Measurements from ENCODE around the gene OMA1.
"Not testable (repeated sequence)": the region's sequence is repeated elsewhere in the genome, so short reads cannot be mapped to it uniquely, and the experiment has no call there.

OMA1 gene

DNA sequence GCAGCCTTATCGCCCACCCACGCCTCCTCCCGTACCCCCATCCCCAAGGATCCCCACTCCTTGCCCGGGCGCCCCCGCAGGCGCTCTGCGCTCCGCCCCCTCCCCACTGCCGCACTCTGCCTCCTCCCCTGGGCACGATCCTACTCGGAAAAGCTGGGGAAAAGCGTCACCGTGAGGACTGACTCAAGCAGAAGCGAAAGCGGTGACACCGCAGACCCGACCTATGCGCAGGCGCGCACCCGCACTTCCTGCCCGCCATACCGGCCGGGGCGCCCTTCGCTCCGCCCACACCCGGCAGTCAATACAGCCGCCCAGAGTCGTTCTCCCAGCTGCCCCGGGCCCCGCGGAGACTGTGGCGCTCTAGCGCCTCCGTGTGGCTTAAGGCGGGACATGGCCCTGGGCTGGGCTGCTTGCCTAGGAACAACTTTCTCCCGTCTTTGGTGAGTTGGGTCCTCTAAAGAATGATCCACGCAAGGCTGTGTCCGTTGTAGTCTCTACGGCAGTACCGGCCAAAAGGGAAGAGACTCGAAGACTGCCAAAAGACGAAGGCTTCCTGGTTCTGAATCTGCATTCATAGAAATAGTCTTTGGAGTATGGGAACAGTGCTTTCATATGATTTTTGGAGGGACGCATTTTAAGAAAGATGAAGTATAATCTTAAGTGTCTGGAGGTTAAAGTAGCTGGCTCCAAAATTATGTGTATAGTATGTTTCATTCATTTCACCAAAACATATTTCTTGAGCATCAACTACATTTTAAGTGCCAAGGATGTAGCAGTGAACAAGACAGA is at the start of gene OMA1:
TSS of gene OMA1 (minus strand) at position 207 of the 789 bp plus-strand sequence. CDS start 7,432 bp downstream, outside the sequence.
- FAIRE-seq (peak; percentile 69), DNase-seq (ENCODE audit: low spot score) (peak; percentile 99)

DNA sequence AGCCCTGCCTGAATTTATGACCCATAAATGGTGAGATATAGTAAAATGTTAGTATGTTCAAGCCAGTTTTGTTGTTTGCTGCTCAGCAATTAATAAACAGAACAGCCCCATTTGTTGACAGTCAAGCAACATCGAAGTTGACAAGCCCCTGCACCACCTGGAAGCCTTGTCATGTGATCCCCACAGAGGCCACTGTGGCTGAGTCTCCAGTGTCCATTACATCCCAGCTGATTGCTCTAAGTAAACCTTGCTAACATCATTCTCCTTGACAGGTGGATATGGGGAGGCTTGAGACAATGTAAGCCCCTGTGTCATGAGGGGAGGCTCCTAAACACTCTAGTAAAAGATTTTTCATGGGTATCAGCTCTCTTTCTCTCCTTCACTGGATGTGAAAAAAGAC is 48.0 kb upstream of the OMA1 start:
- no peak for DNase-seq (ENCODE audit: low spot score)
- no peak for FAIRE-seq

DNA sequence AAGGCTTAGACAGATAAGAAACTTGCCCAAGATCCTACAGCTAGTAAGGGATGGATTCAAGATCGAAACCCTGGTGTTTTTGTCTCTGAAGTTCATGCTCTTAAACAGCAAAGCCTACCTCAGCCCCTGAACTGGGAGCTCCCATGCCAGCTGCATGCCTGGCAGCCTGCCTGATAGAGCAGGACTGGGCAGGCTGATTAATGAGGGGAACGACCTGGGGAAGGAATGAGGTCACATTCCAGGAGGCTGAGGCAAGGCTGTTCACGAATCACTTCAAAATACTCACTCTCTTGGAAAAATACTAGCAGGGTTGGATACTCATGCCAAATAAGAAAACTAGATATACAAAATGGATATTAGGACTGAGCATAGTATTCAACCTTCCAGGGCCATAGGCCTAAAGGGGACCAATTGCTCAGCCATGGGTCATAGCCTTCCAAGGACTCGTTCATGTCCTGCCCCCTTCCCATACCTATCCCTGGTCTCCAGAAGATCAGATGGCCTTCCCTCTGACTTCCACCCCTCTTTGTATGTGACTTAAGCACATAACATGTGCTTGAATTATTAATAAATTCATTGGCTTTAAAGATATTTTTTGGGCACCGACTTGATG is 46.1 kb upstream of the OMA1 start:
- peak; percentile 72 for FAIRE-seq
- DNase-seq (ENCODE audit: low spot score): peak; percentile 93

DNA sequence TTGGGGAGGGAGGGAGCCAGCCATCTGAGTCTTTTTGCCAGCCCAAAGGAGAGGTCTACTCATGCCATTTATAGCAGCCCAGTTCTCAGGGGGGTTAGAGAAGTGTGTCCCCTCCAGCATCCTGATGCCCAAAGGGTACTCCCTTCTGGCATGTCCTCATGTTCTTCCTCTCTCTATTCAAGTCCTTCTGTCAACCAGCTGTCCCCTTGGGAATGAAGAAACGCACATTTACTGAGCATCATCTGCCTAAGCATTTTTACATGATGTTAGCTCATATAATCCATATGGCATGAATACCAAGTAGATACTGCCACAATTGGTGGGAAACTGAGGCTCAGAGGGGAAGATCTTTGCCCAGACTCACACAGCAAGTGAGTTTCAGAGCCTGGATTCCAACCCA is 45.3 kb upstream of the OMA1 start:
- no peak for DNase-seq (ENCODE audit: low spot score)
- FAIRE-seq: no peak

DNA sequence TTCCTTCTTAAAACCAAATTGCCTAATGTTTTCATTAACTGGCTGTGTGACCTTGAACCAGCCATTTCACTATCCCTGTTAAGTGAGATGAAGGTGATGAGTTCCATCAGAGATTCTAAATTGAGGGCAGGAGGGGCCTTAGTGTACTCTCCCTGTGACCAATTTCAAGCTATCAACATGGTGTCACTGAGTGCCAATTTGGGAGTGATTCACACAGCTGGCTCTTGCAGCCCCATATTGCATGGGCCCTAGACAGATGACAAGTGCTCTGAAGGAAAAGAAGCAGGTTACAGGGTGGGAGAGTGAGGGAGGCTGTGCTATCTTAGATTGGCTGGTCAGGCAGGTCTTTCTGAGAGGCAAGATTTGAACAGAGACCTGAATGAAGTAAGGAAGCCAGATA is 43.5 kb upstream of the OMA1 start:
- DNase-seq (ENCODE audit: low spot score) (no peak), FAIRE-seq (no peak)

DNA sequence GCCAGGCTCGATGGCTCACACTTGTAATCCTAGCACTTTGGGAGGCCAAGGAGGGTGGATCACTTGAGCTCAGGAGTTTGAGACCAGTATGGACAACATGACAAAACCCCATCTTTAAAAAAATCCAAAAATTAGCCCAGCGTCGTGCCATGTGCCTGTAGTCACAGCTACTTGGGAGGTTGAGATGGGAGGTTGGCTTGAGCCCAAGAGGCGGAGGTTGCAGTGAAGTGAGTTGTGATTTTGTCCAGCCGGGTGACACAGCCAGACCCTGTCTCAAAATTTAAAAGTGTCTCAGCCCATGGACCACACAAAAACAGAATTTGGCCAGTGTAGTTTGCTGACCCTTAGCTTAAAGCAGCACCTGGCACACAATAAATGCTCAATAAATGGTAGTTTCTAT is 41.9 kb upstream of the OMA1 start:
- DNase-seq (ENCODE audit: low spot score): no peak

DNA sequence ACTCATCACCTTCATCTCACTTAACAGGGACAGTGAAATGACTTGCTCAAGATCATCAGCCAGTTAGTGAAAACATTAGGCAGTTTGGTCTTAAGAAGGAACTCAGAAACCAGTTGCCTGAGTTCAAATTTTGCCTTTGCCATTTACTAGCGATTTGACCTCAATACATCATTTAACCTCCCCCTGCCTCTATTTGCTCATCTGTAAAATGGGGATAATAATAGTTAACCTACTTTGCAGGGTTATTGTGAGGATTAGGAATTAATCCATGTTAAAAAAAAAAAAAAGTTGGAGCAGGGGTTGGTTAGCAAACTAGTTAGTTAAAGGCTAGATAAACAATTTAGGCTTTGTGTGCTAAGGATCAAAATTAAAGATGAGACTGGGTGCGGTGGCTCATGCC is 41.1 kb upstream of the OMA1 start:
- DNase-seq (ENCODE audit: low spot score) (no peak), FAIRE-seq (no peak)

More for the DNA sequence above, 41.9 kb upstream of the OMA1 start:
- FAIRE-seq: no peak

DNA sequence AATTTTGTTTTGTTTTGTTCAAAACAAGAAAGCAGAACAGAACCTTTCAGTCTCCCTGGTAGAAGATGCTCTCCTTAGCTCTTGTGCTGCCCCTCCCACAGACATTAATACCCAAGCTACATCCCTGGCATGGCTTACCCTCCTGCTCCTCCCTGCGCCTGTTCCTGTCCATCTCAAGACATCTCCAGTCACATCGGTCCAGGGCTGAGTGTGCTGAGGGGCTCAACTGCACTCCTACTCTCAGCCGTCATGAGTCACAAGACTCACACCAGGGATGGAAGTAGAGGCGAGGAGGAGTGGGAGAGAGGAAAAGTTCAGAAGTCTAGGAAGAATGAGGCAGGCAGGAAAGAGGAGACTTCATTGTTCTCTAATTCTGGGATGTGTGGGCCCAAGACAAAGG is 39.7 kb upstream of the OMA1 start:
- FAIRE-seq: no peak
- no peak for DNase-seq (ENCODE audit: low spot score)

DNA sequence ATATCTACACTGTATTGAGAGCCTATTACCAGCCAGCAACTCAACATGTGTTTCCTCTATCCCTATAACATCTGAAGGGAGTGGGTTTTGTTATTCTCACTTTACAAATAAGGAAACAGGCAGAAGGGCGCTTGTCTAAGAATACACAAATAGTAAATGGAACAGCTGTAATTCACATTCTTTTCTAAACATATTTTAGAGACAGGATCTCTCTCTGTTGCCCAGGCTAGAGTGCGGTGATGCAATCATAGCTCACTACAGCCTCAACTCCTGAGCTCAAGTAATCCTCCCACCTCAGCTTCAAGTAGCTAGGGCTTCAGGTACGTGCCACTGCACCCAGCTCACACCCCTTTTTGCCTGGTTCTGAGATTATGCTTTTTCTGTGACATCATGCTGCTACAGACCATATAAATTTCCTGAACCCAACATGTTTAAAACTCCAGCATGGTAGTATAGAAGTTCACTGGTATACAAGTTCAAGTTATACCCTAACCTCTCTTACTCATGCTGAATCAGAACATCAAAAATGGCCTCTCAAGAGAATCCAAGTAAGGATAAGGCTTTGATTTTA is 39.1 kb upstream of the OMA1 start:
- no peak for DNase-seq (ENCODE audit: low spot score)
- FAIRE-seq: no peak

DNA sequence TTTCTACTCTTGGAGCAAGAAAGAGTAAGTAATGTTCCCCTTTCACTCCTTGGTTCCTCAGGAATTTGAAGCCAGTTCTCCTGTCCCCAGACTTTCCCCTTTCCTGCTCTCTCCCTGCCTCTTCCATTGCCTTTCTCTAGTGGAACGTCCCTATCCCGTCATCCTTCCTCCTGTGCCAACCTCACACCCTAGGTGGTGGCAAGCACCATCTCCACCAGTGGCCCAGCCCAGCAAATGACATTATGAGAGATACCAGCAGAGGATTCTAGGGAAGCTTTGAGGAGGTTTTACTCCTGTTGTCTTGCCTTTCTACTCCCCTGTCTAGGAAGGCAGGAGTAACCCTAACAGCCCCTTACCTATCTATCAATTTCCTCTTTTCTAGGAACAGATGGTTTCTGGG is 38.6 kb upstream of the OMA1 start:
- DNase-seq (ENCODE audit: low spot score) (no peak), FAIRE-seq (no peak)

DNA sequence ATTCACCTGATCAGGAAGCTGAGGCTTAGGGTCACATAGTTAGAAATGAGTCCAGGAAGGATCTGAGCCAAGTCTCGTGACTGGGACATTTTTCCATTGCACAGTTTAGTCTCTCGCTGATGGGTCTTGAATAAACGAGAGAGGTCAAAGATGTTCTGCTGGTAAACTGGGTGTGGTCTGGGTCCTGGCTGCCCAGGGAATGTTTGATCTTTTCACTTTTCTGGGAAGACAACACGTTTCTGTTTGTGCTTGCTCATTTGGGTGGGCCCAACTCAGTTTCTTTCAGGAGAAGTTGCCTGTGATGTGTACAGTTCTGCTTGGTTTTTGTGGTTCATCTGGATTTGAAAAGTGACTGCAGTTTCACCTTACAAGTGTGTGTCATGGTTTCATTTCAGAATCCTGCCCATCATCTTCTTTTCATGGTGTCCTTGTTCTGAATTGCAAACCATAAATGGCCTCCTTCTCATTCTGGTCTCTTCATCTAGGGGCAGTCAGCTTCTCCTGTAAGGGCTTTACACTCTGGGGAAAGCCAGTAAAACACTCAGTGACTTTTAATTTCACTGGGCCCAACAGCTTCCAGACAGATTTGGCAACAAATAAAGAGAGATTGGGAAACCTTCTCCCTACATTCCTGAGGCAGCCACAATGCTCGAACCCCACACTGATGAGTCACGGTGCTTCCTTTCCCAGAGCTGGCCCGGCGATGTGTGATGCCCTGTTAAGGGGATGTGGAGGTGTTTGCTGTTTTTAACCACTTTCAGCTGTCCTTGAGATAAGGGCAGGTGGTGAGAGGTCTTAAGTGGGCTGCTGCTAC is 37.8 kb upstream of the OMA1 start:
- FAIRE-seq (peak; percentile 17), DNase-seq (ENCODE audit: low spot score) (peak; percentile 92)

DNA sequence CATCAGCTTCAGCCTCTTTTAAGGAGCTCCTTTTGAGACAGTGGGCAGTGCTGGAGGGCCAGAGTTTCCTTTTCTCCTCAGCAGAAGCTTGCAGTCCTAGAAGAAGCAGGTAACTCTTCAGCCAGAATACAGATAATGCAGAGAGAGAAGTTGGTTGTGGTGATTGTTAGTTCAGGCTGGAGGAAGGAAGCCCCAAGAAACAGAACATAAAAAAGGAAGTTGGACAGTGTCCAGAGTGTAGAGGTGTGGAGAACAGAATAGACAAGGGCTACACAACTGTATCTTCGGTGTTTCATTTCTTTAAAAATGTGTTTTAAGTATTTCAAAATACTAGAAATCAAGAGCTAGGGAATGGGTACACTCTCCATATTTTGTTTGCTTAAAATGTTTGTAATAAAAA is 37.0 kb upstream of the OMA1 start:
- FAIRE-seq (no peak), DNase-seq (ENCODE audit: low spot score) (no peak)

DNA sequence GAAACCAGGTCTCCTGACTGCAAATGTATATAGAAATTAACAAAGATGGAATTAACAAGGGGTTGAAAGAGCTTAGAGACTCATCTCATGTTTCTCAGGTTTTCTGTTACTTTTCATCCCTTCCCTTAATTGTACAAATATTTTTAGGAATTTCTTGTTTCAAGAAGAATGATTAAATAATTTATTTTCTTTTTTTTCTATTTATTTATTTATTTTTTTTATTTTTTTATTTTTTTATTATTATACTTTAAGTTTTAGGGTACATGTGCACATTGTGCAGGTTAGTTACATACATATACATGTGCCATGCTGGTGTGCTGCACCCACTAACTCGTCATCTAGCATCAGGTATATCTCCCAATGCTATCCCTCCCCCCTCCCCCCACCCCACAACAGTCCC is 35.6 kb upstream of the OMA1 start:
- DNase-seq (ENCODE audit: low spot score); FAIRE-seq: not testable (repeated sequence)

DNA sequence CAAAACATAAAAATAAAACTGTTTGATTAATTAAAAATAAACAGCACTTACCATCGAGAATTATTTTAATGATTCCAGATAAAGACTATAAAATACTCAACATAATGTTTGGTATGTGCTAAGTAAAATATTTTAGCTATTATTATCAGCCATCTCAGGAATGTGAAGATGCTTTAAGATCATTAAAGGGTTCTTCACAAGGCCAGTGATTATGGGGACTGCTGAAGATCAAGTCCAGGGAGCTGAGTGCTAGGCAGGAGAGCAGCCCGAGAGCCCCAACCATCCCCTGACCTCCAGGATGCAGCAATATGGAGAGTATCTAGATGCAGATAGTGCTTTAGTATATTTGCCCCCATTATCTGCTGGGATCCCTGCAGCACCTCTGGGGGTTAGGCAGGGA is 35.1 kb upstream of the OMA1 start:
- DNase-seq (ENCODE audit: low spot score) (no peak), FAIRE-seq (no peak)

DNA sequence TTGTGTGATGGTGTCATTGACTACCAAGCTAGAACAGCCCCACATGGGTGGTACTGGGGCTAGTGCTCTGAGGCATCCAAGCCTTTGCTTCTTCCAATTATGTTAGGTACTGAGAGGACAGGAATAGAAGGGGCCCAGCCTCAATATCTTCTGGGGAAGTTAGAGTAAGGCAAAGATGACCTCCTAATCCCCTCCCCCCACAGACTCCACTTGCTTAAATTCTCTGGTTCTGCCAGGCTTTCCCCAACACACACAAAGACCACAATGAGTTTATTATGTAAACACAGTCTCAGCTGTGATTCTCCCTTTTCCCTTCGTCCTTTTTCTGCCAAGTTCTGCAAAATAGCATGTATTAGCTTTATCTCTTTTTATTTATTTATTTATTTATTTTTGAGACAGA is 33.7 kb upstream of the OMA1 start:
- no peak for FAIRE-seq
- no peak for DNase-seq (ENCODE audit: low spot score)

DNA sequence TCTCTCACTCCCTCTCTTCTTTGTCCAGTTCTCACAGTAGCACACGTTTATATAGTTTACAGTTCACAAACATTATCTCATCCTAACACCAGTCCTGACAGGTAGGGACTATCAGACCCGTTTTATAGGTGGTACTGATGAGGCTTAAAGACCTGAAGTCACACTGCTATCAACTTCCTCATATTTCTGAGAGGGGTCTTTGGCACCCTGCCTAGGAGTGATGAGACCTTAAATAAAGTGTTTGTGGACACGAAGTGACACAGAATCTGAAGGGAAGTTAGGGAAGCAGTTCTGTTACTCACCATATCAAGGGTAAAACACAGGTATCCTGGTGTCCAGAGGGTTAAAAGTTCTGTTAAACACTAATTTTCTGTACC is 31.1 kb upstream of the OMA1 start:
- FAIRE-seq (no peak), DNase-seq (ENCODE audit: low spot score) (no peak)

DNA sequence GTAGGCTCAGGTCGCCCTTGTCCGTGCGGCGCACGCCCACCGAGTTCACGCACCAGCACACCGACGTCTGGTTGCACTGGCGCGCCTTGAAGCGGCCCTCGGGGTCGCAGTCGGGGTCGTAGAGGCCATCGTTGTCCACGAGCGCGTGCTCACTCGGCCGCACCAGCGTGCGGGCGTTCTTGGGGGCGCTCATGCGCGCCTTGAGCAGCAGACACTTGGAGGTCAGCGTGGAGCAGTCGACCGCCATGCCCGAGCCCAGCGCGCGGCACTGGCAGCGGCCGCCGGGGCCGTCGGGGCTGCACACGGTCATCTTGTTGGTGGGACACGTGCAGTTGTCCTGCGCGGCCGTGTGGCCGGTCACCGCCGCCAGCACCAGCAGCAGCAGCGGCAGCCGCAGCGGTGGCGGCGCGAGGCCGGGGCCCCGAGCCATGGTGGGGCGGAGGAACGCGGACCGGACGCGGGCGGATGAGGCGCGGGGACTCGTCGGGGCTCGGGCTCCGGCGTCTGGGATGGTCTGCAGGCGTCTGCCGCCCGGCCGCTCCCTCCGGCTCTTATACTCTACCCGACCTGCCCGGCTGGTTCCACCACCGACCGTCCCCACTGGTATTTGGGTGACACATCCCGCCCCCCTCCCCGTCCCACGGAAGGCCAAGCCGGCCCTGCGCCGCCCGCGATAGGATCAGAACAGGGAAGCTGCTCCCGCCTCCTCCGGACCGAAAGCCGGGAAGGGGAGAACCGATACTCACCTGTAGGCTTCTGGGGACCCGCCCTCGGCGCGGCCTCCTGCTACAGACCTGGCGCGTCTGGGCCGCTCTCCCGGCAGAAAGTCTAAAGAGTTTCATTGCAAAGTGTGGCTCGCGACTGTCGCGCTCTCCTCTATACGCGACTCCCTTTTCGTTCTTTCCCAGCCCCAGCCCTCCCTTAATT is 30.5 kb upstream of the OMA1 start, which contains the start of gene TACSTD2:
TSS of gene TACSTD2 (minus strand) at position 526 of the 927 bp plus-strand sequence. CDS start at position 430, 96 bp downstream.
- FAIRE-seq (no peak), DNase-seq (ENCODE audit: low spot score) (no peak)

DNA sequence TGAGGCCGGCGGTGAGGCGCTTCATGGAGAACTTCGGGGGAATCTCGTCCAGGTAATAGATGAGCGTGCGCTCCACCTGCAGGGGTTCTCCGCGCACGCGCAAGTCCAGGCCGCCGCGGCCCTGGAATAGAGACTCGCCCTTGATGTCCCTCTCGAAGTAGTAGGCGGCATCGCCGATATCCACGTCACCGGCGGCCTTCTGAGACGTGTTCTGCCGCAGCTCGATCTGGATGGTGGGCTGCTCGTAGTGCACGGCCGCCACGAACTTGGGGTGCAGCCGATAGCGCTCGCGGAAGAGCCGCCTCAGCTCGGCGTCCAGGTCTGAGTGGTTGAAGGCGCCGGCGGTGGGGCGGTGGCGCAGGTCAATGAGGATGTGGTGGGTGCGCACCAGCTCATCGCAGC is 29.8 kb upstream of the OMA1 start:
- no peak for DNase-seq (ENCODE audit: low spot score)
- FAIRE-seq: no peak

DNA sequence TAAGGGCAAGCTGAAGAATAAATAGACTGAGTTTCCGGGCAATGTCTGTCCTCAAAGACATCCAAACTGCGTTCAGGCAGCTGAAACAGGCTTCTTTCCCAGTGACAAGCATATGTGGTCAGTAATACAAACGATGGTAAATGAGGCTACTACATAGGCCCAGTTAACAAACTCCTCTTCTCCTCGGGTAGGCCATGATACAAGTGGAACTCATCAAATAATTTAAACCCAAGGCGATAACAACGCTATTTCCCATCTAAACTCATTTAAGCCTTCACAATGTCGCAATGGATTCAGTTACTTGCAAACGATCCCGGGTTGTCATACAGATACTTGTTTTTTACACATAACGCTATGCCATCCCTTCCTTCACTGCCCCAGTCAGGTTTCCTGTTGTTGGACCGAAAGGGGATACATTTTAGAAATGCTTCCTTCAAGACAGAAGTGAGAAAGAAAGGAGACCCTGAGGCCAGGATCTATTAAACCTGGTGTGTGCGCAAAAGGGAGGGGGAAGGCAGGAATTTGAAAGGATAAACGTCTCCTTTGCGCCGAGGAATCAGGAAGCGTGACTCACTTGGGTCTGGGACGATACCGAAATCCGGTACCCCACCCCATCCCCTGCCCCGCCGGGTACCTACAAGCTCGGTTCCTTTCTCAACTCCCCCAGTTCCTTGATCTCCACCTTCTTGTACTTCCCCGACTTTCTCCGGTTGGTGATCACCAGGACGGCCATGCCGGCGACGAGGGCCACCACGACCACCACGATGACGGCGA is 29.2 kb upstream of the OMA1 start:
- DNase-seq (ENCODE audit: low spot score) (no peak), FAIRE-seq (no peak)

DNA sequence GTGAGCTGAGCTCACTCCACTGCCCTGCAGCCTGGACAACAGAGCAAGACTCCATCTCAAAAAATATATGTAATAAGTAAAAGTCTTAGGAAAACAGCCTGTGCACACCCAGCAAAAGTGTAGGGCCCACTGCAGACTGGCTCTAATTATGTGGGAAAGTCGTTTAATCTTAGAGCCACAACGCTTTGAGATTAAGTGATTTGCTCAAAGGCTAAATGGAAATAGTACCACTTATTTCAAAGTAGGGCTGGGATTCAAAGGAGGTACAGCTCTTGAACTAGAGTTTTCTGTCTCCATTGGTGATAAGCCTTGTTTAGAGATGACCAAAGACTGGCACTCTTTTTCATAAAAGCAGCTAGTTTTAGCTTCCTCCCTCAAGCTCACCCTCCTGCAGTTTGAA is 28.3 kb upstream of the OMA1 start:
- DNase-seq (ENCODE audit: low spot score) (no peak), FAIRE-seq (no peak)
